Stimulated activated CD8-positive, alpha-beta memory T cell treated with anti-CD3 and anti-CD28 coated beads, Interleukin-4, amount 100 ng/mL, for 48 hours (primary cell): ENCODE measurements around the gene THAP7.
"Not testable (repeated sequence)": the region's sequence is repeated elsewhere in the genome, so short reads cannot be mapped to it uniquely, and the experiment has no call there.

Experiments used
- DNase-seq: peaks from one replicate; pipeline ENCODE4 v3.0.0-alpha.2; 2020

Gene THAP7

GRCh38 chr22:20977019-20977418 lies 24.9 kb downstream of the THAP7 start:
- no peak for DNase-seq

- DNase-seq, result no peak
Observed at GRCh38 chr22:20976291-20976877, 25.5 kb downstream of the THAP7 start.

- no peak for DNase-seq
Observed at GRCh38 chr22:20975541-20976290, 26.2 kb downstream of the THAP7 start.

- DNase-seq, result no peak
Observed at GRCh38 chr22:20974336-20974955, 27.5 kb downstream of the THAP7 start.

- DNase-seq, result no peak
Observed at GRCh38 chr22:20973634-20974286, 28.2 kb downstream of the THAP7 start.

- DNase-seq, result no peak
Observed at GRCh38 chr22:20972933-20973577, 28.9 kb downstream of the THAP7 start.

GRCh38 chr22:20972014-20972694 lies 29.8 kb downstream of the THAP7 start:
- DNase-seq, result not testable (repeated sequence)

- DNase-seq, result no peak
Observed at GRCh38 chr22:20970939-20971657, 30.8 kb downstream of the THAP7 start.

- no peak for DNase-seq
Observed at GRCh38 chr22:20968281-20968977, 33.5 kb downstream of the THAP7 start.

- DNase-seq, result no peak
Observed at GRCh38 chr22:20967697-20968211, 34.2 kb downstream of the THAP7 start.

GRCh38 chr22:20966883-20967696 lies 34.8 kb downstream of the THAP7 start, which contains the start of gene AIFM3:
AIFM3 (plus strand) TSS chr22:20967255; CDS start chr22:20967945, 690 bp downstream.
- DNase-seq, result no peak

GRCh38 chr22:20965888-20966855 lies 35.7 kb downstream of the THAP7 start:
- DNase-seq, result no peak

GRCh38 chr22:20965104-20965887 lies 36.6 kb downstream of the THAP7 start:
- no peak for DNase-seq

- no peak for DNase-seq
Observed at GRCh38 chr22:20964799-20965103, 37.2 kb downstream of the THAP7 start.

GRCh38 chr22:20964090-20964798 lies 37.7 kb downstream of the THAP7 start:
- no peak for DNase-seq

- no peak for DNase-seq
Observed at GRCh38 chr22:20963201-20964052, 38.5 kb downstream of the THAP7 start.
